ENCODE data around the gene SAMD10.
"Not testable (repeated sequence)": the region's sequence is repeated elsewhere in the genome, so short reads cannot be mapped to it uniquely, and the experiment has no call there.

SAMD10 gene

GRCh38 chr20:63968928-63969760, 10.3 kb downstream of the SAMD10 start:
- DNase-seq (ENCODE audit: low read depth, low spot score) = peak; percentile 47

- no peak for DNase-seq (ENCODE audit: low read depth, low spot score)
Observed at GRCh38 chr20:63968136-63968927, 11.1 kb downstream of the SAMD10 start.

- DNase-seq (ENCODE audit: low read depth, low spot score) = no peak
Observed at GRCh38 chr20:63967330-63968135, 11.9 kb downstream of the SAMD10 start.

GRCh38 chr20:63966944-63967322, 12.5 kb downstream of the SAMD10 start:
- no peak for DNase-seq (ENCODE audit: low read depth, low spot score)

GRCh38 chr20:63966172-63966943, 13.1 kb downstream of the SAMD10 start:
- no peak for DNase-seq (ENCODE audit: low read depth, low spot score)

DNA sequence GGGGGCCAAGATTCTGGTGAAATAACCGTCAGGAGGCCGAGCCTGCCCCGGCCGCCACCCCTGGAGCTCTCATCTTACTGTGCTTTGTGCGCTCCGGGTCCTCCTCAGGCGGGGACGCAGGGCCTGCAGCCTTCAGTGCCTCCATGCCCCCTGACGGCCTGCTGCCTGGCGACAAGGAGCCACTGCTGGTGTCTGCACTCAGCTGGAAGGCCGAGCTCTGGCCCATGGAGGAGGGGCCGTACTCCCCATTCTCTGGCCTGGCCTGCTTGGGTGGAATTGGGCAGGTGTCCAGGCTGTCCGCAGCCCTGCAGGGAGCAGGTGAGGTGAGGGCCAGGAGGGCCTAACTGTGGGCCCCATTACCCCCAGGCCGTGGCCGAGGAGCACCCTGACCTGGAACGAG, 15.0 kb downstream of the SAMD10 start:
- DNase-seq (ENCODE audit: low read depth, low spot score) = no peak

DNA sequence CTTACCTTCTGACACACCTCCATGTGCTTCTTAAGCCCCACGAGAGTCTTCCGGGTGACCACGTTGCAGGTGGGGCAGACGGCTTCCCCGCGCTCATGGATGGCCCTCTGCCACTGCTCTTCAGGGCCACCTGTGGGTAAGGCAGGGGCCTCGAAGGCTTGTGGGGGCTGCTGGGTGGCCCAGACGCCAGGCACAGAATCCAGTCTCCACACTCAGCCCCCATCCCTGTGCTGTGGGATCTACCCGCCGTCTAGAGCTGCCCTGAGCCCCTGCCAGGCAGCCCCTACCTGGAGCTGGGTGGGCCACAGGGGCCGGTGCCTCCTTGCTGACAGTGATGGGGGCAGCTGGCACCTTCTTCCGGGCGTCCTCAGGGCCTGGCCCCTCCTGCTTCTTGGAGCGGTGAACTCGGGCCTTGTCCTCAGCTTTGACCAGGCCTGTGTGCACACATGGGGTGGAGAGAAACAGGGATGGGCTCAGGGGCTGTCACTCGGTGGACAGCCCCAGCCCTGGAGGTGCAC, 15.6 kb downstream of the SAMD10 start:
- no peak for DNase-seq (ENCODE audit: low read depth, low spot score)

DNA sequence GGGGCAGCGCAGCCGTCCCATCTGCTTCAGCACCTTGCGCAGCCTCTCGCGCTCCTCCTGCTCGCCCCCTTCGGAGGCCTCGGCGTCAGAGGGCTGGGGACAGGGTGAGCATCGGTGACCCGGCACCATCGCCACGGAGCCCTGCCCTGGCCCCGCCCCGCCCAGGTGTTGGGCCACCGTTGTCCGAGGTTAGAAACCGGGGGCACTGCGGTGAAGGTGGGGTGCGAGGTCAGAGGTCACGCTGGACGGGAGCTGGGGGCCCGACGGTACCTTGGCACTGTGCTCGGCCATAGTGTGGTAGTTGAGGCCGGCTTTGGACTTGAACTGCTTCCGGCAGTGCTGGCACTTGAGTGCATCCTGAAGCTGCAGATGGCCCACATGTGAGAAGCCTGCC, 16.1 kb downstream of the SAMD10 start:
- no peak for DNase-seq (ENCODE audit: low read depth, low spot score)

DNA sequence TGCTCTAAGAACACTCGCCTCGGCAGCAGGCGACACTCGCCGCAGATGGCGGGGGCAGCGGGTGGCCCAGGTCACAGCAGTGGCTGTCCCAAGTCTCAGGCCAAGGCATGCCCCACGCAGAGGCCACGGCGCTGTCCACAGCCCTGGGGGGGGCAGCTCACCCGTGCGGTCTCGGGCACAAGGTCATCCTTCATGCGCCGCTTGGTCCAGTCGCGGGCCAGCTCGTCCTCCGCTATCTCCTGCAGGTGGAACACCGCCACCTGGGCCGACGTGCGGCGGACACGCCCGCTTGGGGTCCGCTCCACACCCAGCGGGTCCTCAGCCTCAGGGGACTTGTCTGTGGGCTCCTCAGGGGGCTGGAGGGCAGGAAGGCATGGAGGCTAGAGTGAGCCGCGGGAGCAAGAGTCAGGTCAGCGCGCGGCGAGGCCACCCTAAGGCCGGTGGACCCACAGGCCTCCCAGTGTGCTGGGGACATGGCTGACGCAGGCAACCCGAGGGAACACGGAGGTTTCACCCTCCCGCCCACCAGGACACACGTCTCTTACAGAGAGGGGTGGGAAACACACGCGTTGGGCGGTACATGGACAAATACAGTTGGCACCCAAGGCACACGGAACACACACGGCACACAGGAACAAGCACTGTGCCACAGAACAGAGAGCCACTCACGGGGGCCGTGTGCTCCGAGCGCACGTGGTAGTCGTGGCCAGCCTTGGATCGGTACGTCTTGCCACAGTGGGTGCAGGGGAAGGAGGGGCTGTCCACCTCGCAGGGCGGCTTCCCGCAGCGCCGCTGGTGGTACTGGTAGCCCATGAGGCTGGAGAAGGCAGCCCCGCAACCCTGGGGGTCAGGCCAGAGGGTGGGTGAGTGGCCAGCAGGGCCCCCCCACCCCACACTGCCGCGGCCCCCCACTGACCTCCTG, 16.8 kb downstream of the SAMD10 start:
- DNase-seq (ENCODE audit: low read depth, low spot score) = no peak

DNA sequence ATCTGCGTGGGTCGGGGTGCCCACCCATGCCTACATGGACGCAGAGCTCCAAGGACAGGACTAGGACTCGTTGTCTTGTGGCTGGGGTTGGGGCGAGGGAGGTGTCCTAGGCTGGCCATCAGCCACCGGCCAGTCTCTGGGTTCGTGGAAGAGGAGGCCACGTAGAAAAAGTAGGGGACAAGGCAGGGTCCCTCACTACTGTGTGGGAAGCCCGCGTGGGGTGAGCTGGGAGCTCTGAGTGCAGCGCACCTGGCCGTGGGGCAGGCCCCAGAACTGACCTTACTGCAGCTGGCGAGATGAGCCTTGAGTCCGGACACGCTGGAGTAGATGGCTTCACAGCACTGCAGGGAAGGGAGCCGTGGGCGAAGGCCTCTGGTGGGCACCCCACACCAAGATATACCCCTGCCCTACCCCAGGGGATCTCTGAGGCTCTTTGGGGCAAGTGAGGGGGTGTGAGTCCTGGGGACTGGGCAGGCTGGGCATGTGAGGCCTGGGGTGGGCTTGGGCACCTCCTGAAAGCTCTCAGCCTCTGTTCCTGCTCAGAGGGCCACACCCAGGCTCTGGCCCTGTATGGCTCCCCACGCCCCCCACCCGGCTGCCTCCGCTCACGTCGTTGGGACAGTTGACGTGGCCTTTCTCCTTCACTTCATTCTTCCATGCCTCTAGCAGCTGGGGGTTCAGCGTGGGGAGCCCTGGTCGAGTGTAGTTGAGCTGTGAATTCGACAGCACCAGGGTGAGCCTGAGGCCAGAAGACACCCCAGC, 17.6 kb downstream of the SAMD10 start:
- no peak for DNase-seq (ENCODE audit: low read depth, low spot score)

DNA sequence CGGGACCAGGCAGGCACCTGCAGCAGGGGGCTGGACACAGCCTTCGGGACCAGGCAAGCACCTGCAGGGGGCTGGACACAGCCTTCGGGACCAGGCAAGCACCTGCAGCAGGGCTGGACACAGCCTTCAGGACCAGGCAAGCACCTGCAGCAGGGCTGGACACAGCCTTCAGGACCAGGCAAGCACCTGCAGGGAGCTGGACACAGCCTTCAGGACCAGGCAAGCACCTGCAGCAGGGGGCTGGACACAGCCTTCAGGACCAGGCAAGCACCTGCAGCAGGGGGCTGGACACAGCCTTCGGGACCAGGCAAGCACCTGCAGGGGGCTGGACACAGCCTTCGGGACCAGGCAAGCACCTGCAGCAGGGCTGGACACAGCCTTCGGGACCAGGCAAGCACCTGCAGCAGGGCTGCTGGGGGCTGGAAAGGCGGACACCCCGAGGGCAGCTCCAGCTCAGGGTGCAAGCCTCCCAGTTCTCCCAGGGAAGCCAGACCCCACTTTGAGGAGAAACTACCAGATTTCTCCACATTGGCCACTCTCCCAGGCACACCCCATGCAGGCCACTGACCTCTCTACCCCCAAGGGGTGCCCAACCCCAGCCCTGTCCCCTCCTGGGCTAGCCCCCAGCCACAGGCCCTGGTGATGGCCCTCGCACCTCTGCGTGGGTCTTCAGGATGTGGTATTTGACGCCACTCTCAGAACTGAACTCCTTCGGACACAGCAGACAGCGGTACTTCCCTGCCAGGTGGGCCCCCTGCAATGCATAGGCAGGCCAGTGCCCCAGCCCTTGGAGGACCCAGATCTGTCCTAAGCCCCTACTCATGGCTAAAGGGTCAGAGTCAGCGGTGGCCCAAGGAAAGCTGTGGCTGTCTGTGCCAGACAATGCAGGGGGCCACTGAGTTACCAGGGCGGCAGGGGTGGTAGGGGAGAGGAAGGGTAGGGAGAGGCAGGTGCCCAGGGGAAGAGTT, 18.5 kb downstream of the SAMD10 start:
- not testable (repeated sequence) for DNase-seq (ENCODE audit: low read depth, low spot score)

DNA sequence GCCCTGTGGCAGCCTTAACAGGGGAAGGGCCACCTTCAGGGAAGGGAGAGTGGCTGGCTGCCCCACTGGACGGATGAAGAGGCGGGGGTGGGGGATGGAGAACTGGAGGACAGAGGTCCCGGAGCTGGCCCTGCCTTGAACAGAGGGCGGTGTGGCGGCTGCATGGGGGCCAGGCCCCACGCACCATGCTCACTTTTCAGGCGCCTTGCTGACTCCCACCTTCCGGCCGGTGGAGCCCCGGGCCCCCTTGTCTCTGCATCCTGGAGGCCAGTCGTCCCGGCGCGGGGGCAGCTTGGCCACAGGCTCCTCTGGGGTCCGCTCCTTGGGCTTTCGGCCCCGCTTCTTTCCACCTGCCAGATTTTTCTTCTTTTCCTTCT, 19.8 kb downstream of the SAMD10 start:
- DNase-seq (ENCODE audit: low read depth, low spot score) = no peak

DNA sequence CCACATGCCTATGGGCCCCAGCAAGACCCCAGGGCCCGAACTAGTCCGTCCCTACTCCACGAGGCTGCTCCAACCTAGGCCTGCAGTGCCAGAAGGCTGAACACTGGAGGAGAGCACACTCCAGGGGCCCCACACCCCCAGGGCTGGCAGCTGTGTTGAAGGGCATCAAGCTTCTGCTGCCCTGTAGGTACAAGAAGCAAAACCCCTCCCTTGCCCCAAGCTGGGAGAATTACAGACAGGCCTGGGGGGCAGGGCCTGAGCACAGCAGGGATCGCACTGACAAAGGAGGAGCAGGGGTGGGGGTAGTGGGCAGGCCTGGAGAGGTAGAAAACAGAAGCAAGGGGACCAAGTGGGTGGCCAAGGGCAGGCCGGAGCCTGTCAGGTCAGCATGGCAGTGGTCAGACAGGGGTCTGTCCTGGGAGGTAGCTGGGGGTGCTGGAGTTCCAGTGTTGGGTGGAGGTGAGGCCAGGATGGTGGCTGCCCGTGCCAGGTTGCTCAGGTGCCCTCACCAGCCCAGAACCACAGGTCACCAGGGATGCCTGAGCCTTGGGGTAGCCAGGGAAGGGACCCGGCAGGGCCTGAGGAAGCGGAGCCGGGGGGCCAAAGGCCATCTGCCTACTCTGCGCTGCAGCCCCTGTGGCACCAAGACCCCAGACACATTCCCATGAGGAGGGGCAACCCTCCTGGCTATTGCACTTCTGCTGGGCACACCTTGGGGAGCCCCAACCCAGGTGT, 20.3 kb downstream of the SAMD10 start:
- no peak for DNase-seq (ENCODE audit: low read depth, low spot score)

GRCh38 chr20:63958471-63958870, 21.0 kb downstream of the SAMD10 start:
- DNase-seq (ENCODE audit: low read depth, low spot score) = no peak

DNA sequence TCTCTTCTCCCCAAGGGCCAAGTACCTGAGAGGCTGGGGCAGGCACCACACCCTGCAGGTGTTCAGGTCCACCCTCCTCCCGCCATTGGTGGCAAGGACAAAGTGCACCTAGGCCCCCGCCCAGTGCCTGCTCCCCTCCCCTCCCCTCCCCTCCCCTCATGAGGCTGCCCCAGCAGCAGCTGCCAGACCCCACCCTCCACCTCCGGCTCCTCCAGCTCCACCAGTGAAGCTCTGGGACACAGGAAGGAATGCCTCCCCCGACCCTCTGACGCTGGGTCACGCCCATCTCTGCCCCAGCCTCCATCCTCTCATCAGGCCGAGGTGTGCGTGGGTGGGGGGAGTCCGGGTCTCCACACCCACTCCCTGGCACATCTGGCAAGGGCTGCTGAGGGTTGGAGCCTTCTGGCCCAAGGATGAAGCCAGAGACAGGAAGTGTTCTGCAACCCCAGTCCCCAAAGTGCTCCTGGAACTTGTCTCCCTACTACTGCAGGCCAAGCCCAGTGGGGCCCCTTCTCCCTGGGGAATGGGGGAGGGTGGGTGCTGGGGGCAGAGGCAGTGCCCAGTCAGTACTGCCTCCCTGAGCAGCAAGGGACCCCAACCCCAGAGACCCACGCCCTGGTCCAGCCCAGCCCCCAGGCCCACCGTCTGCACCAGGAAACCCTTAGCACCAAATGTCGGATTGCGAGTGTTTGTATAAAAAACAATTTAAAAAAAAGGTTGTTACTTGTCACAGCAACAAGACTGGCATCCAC, 21.6 kb downstream of the SAMD10 start:
- no peak for DNase-seq (ENCODE audit: low read depth, low spot score)

- peak; percentile 82 for DNase-seq (ENCODE audit: low read depth, low spot score)
Observed at GRCh38 chr20:63957004-63957689, 22.3 kb downstream of the SAMD10 start.

Data from astrocyte of the hippocampus (primary cell).